WTC11 (cell line): Measurements from ENCODE around the gene PSD2.
"Not testable (repeated sequence)": the region's sequence is repeated elsewhere in the genome, so short reads cannot be mapped to it uniquely, and the experiment has no call there.

ENCODE experiments used
- AR ChIP-seq: fragments of 250-450 bp; sonication (Bioruptor Pico); IDR thresholded peaks from 2 replicates; pipeline ENCODE4 v1.9.0; 2021; ENCODE audit warnings: mild to moderate bottlenecking
- ATF3 ChIP-seq: sonication (generic); formaldehyde crosslinking; conservative IDR thresholded peaks from 2 replicates; pipeline ENCODE4 v1.8.1; 2022; ENCODE audit warnings: mild to moderate bottlenecking, missing genetic modification reagents
- CREB1 ChIP-seq: sonication (generic); formaldehyde crosslinking; IDR thresholded peaks from 2 replicates; pipeline ENCODE4 v1.8.0; 2023; ENCODE audit warnings: mild to moderate bottlenecking, missing genetic modification reagents
- CTCF ChIP-seq: fragments of 200-600 bp; IDR thresholded peaks from 2 replicates; pipeline ENCODE4 v1.8.0; 2022; ENCODE audit warnings: antibody characterized with exemption
- E2F5 ChIP-seq: sonication (generic); formaldehyde crosslinking; IDR thresholded peaks from 2 replicates; pipeline ENCODE4 v1.8.1; 2022; ENCODE audit warnings: mild to moderate bottlenecking, moderate library complexity, missing genetic modification reagents
- ELF4 ChIP-seq: sonication (generic); formaldehyde crosslinking; IDR thresholded peaks from 2 replicates; pipeline ENCODE4 v1.8.1; 2022; ENCODE audit warnings: low read depth, mild to moderate bottlenecking, moderate library complexity, missing genetic modification reagents
- FOXP4 ChIP-seq: sonication (generic); formaldehyde crosslinking; IDR thresholded peaks from 2 replicates; pipeline ENCODE4 v1.8.0; 2022; ENCODE audit warnings: mild to moderate bottlenecking, missing genetic modification reagents
- GABPB1 ChIP-seq: sonication (generic); formaldehyde crosslinking; IDR thresholded peaks from 2 replicates; pipeline ENCODE4 v1.8.1; 2023; ENCODE audit warnings: mild to moderate bottlenecking, missing genetic modification reagents
- GRHL2 ChIP-seq: fragments of 250-450 bp; sonication (Bioruptor Pico); IDR thresholded peaks from 2 replicates; pipeline ENCODE4 v1.8.0; 2022; ENCODE audit warnings: mild to moderate bottlenecking, moderate library complexity; ENCODE audit not compliant: insufficient replicate concordance, severe bottlenecking
- JUN ChIP-seq: sonication (generic); formaldehyde crosslinking; IDR thresholded peaks from 2 replicates; pipeline ENCODE4 v1.8.0; 2023; ENCODE audit warnings: mild to moderate bottlenecking, missing genetic modification reagents
- NFYB ChIP-seq: sonication (generic); formaldehyde crosslinking; conservative IDR thresholded peaks from 2 replicates; pipeline ENCODE4 v1.8.0; 2022; ENCODE audit warnings: low read depth, missing genetic modification reagents
- ZNF263 ChIP-seq: sonication (generic); formaldehyde crosslinking; IDR thresholded peaks from 2 replicates; pipeline ENCODE4 v1.8.1; 2022; ENCODE audit warnings: low read depth, mild to moderate bottlenecking, moderate library complexity, missing genetic modification reagents
- ZNF281 ChIP-seq: sonication (generic); formaldehyde crosslinking; IDR thresholded peaks from 2 replicates; pipeline ENCODE4 v1.8.0; 2023; ENCODE audit warnings: mild to moderate bottlenecking, missing genetic modification reagents

- TF ChIP-seq AR (CRISPR knock-in tag); CTCF; NFYB (CRISPR knock-in tag); ZNF263 (CRISPR knock-in tag); ELF4 (CRISPR knock-in tag); ATF3; CREB1 (CRISPR knock-in tag); GRHL2 (CRISPR knock-in tag); E2F5; ZNF281 (CRISPR knock-in tag); FOXP4 (CRISPR knock-in tag); GABPB1 (CRISPR knock-in tag); JUN (CRISPR knock-in tag): not testable (repeated sequence)
These were observed 3.0 kb upstream of the PSD2 start for GRCh38 chr5:139792655-139793054.
